Activated B cell treated with CpG ODN at 0.5 μM for 24 hours (primary cell): ENCODE results near the gene HMGA1. TPM values are rescaled to one million over a fixed set of nuclear protein-coding genes. Genes with fewer than 3 reads are reported as not detected.

Experiments used
- ATAC-seq: fragments of 200-7000 bp; cut with Tn5 transposase; one replicate; pipeline ENCODE4 v1.10.0; 2021; ENCODE audit warnings: low read depth, mild to moderate bottlenecking, moderate library complexity
- CTCF ChIA-PET: fragments of 350-600 bp; sonication (Branson Sonifier 250); formaldehyde crosslinking; loops from one replicate; lab custom pipeline; 2021; ENCODE audit warnings: antibody characterized with exemption; lab: Charles Lee
- POLR2A ChIA-PET: fragments of 350-600 bp; sonication (Branson Sonifier 250); formaldehyde crosslinking; loops from one replicate; lab custom pipeline; 2021; ENCODE audit warnings: antibody characterized with exemption; lab: Charles Lee
- DNase-seq: peaks from one replicate; pipeline ENCODE4 v3.0.0; 2022
- H3K27ac Mint-ChIP-seq: one replicate; pipeline ENCODE4 v1.8.0; 2020; ENCODE audit warnings: mixed read lengths
- H3K27me3 Mint-ChIP-seq: one replicate; pipeline ENCODE4 v1.8.0; 2021; ENCODE audit warnings: mixed read lengths
- H3K36me3 Mint-ChIP-seq: one replicate; pipeline ENCODE4 v1.8.0; 2021; ENCODE audit warnings: low read depth, mixed read lengths
- H3K4me1 Mint-ChIP-seq: one replicate; pipeline ENCODE4 v1.8.0; 2021; ENCODE audit warnings: mixed read lengths
- H3K4me3 Mint-ChIP-seq: one replicate; pipeline ENCODE4 v1.8.0; 2020; ENCODE audit warnings: mild to moderate bottlenecking, mixed read lengths
- H3K9me3 Mint-ChIP-seq: one replicate; pipeline ENCODE4 v1.8.0; 2020; ENCODE audit warnings: mixed read lengths
- CTCF ChIP-seq: fragments of 200-600 bp; IDR thresholded peaks from one replicate; pipeline ENCODE4 v1.8.0; 2022; ENCODE audit warnings: antibody characterized with exemption, mild to moderate bottlenecking
- intact Hi-C: fragments of 100-400 bp; cut with micrococcal nuclease; formaldehyde crosslinking; loops from one replicate; pipeline ENCODE4 v1.15.1; 2024
- total RNA-seq: library from RNA; stranded (reverse); gene quantifications from 2 replicates; pipeline ENCODE4 v1.2.3, GENCODE V29; 2022

HMGA1 gene
- total RNA-seq, 1 donor from 2014 or later = 188 TPM

GRCh38 chr6:34246249-34246562 is 9.5 kb downstream of the HMGA1 start:
- no peak overlapping the region for H3K4me3 Mint-ChIP-seq
- no peak for ATAC-seq
- peaks cover 61% of the 10 kb centered on the region for H3K4me1 Mint-ChIP-seq
- ChIA-PET CTCF (interaction anchor here (1.1 to 5.4 kb wide), 6 partner anchors 9 to 363 kb away, joined by 3 to 168 read pairs (median 6); partner anchors contain the start of gene HMGA1), POLR2A (interaction anchor here (1.5 to 5.1 kb wide), 3 partner anchors 9 to 49 kb away, joined by 3 to 70 read pairs (median 7); partner anchors contain the start of gene HMGA1)
- no peak for DNase-seq
- intact Hi-C loops = loop anchor here (1.0 to 5.0 kb wide), 4 partner anchors 8 to 996 kb away; no protein-coding TSS in a partner anchor
- peak overlapping the region; percentile 93 for H3K27ac Mint-ChIP-seq
- H3K36me3 Mint-ChIP-seq = peaks cover 55% of the 10 kb centered on the region
- no peaks in the 10 kb centered on the region for H3K9me3 Mint-ChIP-seq
- no peaks in the 10 kb centered on the region for H3K27me3 Mint-ChIP-seq
- TF ChIP-seq CTCF = no peak

- Mint-ChIP-seq H3K4me3 (peak overlapping the region; percentile 66), H3K36me3 (peaks cover 49% of the 10 kb centered on the region), H3K4me1 (peaks cover 60% of the 10 kb centered on the region), H3K27ac (peak overlapping the region; percentile 93), H3K9me3 (no peaks in the 10 kb centered on the region), H3K27me3 (no peaks in the 10 kb centered on the region)
- ChIA-PET POLR2A (interaction anchor here (0.6 to 5.1 kb wide), 8 partner anchors 10 to 179 kb away, joined by 3 to 70 read pairs (median 16); partner anchors contain the start of genes HMGA1 and RPS10), CTCF (interaction anchor here (1.1 to 5.4 kb wide), 7 partner anchors 10 to 363 kb away, joined by 3 to 168 read pairs (median 5); partner anchors contain the start of gene HMGA1)
- no peak for TF ChIP-seq CTCF
- intact Hi-C loops = loop anchor here (1.0 to 5.0 kb wide), 4 partner anchors 8 to 996 kb away; no protein-coding TSS in a partner anchor
- ATAC-seq (peak; percentile 10), DNase-seq (peak; percentile 53)
Measured at GRCh38 chr6:34246563-34247391, 10.1 kb downstream of the HMGA1 start.

GRCh38 chr6:34247481-34248197 is 11.0 kb downstream of the HMGA1 start:
- H3K4me1 Mint-ChIP-seq = peaks cover 60% of the 10 kb centered on the region
- no peaks in the 10 kb centered on the region for H3K27me3 Mint-ChIP-seq
- CTCF ChIA-PET = interaction anchor here (1.0 to 5.4 kb wide), 10 partner anchors 11 to 362 kb away, joined by 3 to 168 read pairs (median 10); partner anchors contain the start of genes HMGA1 and NUDT3
- peaks cover 40% of the 10 kb centered on the region for H3K36me3 Mint-ChIP-seq
- POLR2A ChIA-PET = interaction anchor here (0.5 to 5.1 kb wide), 14 partner anchors 11 to 362 kb away, joined by 3 to 70 read pairs (median 10); partner anchors contain the start of genes HMGA1, NUDT3 and RPS10
- TF ChIP-seq CTCF = no peak
- intact Hi-C loops = loop anchor here (2.0 to 5.0 kb wide), 4 partner anchors 50 to 995 kb away; no protein-coding TSS in a partner anchor
- H3K27ac Mint-ChIP-seq = peak overlapping the region; percentile 93
- no peak for ATAC-seq
- no peak for DNase-seq
- peak overlapping the region; percentile 95 for H3K4me3 Mint-ChIP-seq
- no peaks in the 10 kb centered on the region for H3K9me3 Mint-ChIP-seq

GRCh38 chr6:34248198-34248726 is 11.6 kb downstream of the HMGA1 start:
- no peaks in the 10 kb centered on the region for H3K9me3 Mint-ChIP-seq
- intact Hi-C loops = loop anchor here (2.0 to 5.0 kb wide), 4 partner anchors 49 to 994 kb away; no protein-coding TSS in a partner anchor
- peak overlapping the region; percentile 93 for H3K27ac Mint-ChIP-seq
- H3K4me1 Mint-ChIP-seq = peaks cover 58% of the 10 kb centered on the region
- DNase-seq (no peak), ATAC-seq (peak; percentile 6)
- POLR2A ChIA-PET = interaction anchor here (0.5 to 5.1 kb wide), 15 partner anchors 8 to 361 kb away, joined by 3 to 70 read pairs (median 12); partner anchors contain the start of genes HMGA1, NUDT3 and RPS10
- H3K4me3 Mint-ChIP-seq = peak overlapping the region; percentile 95
- no peak for TF ChIP-seq CTCF
- CTCF ChIA-PET = interaction anchor here (1.0 to 5.4 kb wide), 10 partner anchors 20 to 362 kb away, joined by 3 to 168 read pairs (median 16); partner anchors contain the start of gene NUDT3
- H3K36me3 Mint-ChIP-seq = peaks cover 34% of the 10 kb centered on the region
- H3K27me3 Mint-ChIP-seq = no peaks in the 10 kb centered on the region
